Limb (tissue), 2 donors: Measurements from ENCODE around the gene VRK2.
"Not testable (repeated sequence)": the region's sequence is repeated elsewhere in the genome, so short reads cannot be mapped to it uniquely, and the experiment has no call there.

Experiments used
- DNase-seq, 2 donors: peaks; one replicate each; pipeline ENCODE4 v3.0.0-alpha.2; 2016; ENCODE audit errors: extremely low spot score in 2 of 2

VRK2 gene

GRCh38 chr2:58158481-58158880, 111.9 kb downstream of the VRK2 start:
- DNase-seq: no peak

GRCh38 chr2:58163913-58164312, 117.3 kb downstream of the VRK2 start:
- DNase-seq: no peak

- DNase-seq: not testable (repeated sequence)
Observed at GRCh38 chr2:58168130-58168529, 121.5 kb downstream of the VRK2 start.

- not testable (repeated sequence) for DNase-seq
Observed at GRCh38 chr2:58169845-58170244, 123.2 kb downstream of the VRK2 start.

- not testable (repeated sequence) for DNase-seq
Observed at GRCh38 chr2:58170334-58170933, 123.8 kb downstream of the VRK2 start.

GRCh38 chr2:58171831-58172230, 125.2 kb downstream of the VRK2 start:
- not testable (repeated sequence) for DNase-seq

GRCh38 chr2:58177187-58177586, 130.6 kb downstream of the VRK2 start:
- DNase-seq: not testable (repeated sequence)

- DNase-seq: not testable (repeated sequence)
Observed at GRCh38 chr2:58180175-58180574, 133.6 kb downstream of the VRK2 start.

- no peak for DNase-seq
Observed at GRCh38 chr2:58180635-58181034, 134.0 kb downstream of the VRK2 start.

GRCh38 chr2:58182527-58182926, 135.9 kb downstream of the VRK2 start:
- no peak for DNase-seq

GRCh38 chr2:58186501-58186900, 139.9 kb downstream of the VRK2 start:
- no peak for DNase-seq

GRCh38 chr2:58187022-58187421, 140.4 kb downstream of the VRK2 start:
- DNase-seq: not testable (repeated sequence)

GRCh38 chr2:58194458-58194857, 147.9 kb downstream of the VRK2 start:
- DNase-seq: no peak

GRCh38 chr2:58195662-58196061, 149.1 kb downstream of the VRK2 start:
- no peak for DNase-seq

GRCh38 chr2:58197894-58198293, 151.3 kb downstream of the VRK2 start:
- DNase-seq: no peak

GRCh38 chr2:58202404-58202803, 155.8 kb downstream of the VRK2 start:
- DNase-seq: no peak

- no peak for DNase-seq
Observed at GRCh38 chr2:58203018-58203417, 156.4 kb downstream of the VRK2 start.

- DNase-seq: no peak
Observed at GRCh38 chr2:58204195-58204959, 157.8 kb downstream of the VRK2 start.

- no peak for DNase-seq
Observed at GRCh38 chr2:58206785-58207184, 160.2 kb downstream of the VRK2 start.

GRCh38 chr2:58207189-58207588, 160.6 kb downstream of the VRK2 start:
- DNase-seq: no peak
